ENCODE results near the gene NTF4.
A peak's percentile ranks its signal among the peaks of the same experiment; 100 is the strongest.

NTF4 gene

GRCh38 chr19:49091391-49092038 lies 26.9 kb upstream of the NTF4 start:
- DNase-seq (ENCODE audit: low read depth) = no peak

GRCh38 chr19:49086296-49086695 lies 21.7 kb upstream of the NTF4 start:
- no peak for DNase-seq (ENCODE audit: low read depth)

GRCh38 chr19:49085868-49086232 lies 21.2 kb upstream of the NTF4 start:
- DNase-seq (ENCODE audit: low read depth) = no peak

GRCh38 chr19:49085020-49085867 lies 20.6 kb upstream of the NTF4 start, which contains the start of gene SNRNP70:
SNRNP70 (plus strand) TSS chr19:49085451; CDS start chr19:49086415, 964 bp downstream.
- DNase-seq (ENCODE audit: low read depth) = peak; percentile 100

GRCh38 chr19:49084206-49085019 lies 19.8 kb upstream of the NTF4 start:
- no peak for DNase-seq (ENCODE audit: low read depth)

GRCh38 chr19:49081273-49081672 lies 16.7 kb upstream of the NTF4 start:
- DNase-seq (ENCODE audit: low read depth) = no peak

GRCh38 chr19:49080392-49080791 lies 15.8 kb upstream of the NTF4 start:
- no peak for DNase-seq (ENCODE audit: low read depth)

- peak; percentile 48 for DNase-seq (ENCODE audit: low read depth)
Measured at GRCh38 chr19:49074869-49075268, 10.3 kb upstream of the NTF4 start.

GRCh38 chr19:49073514-49074378 lies 9.1 kb upstream of the NTF4 start:
- DNase-seq (ENCODE audit: low read depth) = no peak

GRCh38 chr19:49071860-49072547 lies 7.4 kb upstream of the NTF4 start:
- DNase-seq (ENCODE audit: low read depth) = no peak

- no peak for DNase-seq (ENCODE audit: low read depth)
Measured at GRCh38 chr19:49070416-49070815, 5.8 kb upstream of the NTF4 start.

GRCh38 chr19:49069026-49069425 lies 4.4 kb upstream of the NTF4 start:
- DNase-seq (ENCODE audit: low read depth) = no peak

GRCh38 chr19:49067554-49067953 lies 2.9 kb upstream of the NTF4 start:
- DNase-seq (ENCODE audit: low read depth) = no peak

GRCh38 chr19:49065905-49066512 lies 1.4 kb upstream of the NTF4 start:
- no peak for DNase-seq (ENCODE audit: low read depth)

GRCh38 chr19:49064029-49064629 lies 489 bp downstream of the NTF4 start:
- DNase-seq (ENCODE audit: low read depth) = no peak

- DNase-seq (ENCODE audit: low read depth) = no peak
Measured at GRCh38 chr19:49061445-49061844, 3.2 kb downstream of the NTF4 start.

GRCh38 chr19:49061000-49061399 lies 3.6 kb downstream of the NTF4 start:
- DNase-seq (ENCODE audit: low read depth) = no peak

- DNase-seq (ENCODE audit: low read depth) = no peak
Measured at GRCh38 chr19:49059053-49059452, 5.6 kb downstream of the NTF4 start.

GRCh38 chr19:49058562-49058961 lies 6.1 kb downstream of the NTF4 start:
- peak; percentile 38 for DNase-seq (ENCODE audit: low read depth)

GRCh38 chr19:49057636-49058234 lies 6.9 kb downstream of the NTF4 start, which contains the start of gene CGB7:
CGB7 (minus strand) TSS chr19:49057749; CDS start chr19:49055375, 2,374 bp downstream.
- DNase-seq (ENCODE audit: low read depth) = peak; percentile 57
